HEK293T (cell line): ENCODE measurements around the gene AQP2.

ENCODE experiments used
- ARNT ChIP-seq: fragments of 450-650 bp; IDR thresholded peaks from 2 replicates; pipeline ENCODE4 v1.6.1; 2017; ENCODE audit warnings: mild to moderate bottlenecking
- BHLHE40 ChIP-seq: fragments of 450-650 bp; IDR thresholded peaks from 2 replicates; pipeline ENCODE4 v1.6.1; 2016; ENCODE audit warnings: mild to moderate bottlenecking, moderate library complexity, borderline replicate concordance
- CTBP1 ChIP-seq: fragments of 450-650 bp; IDR thresholded peaks from 2 replicates; pipeline ENCODE4 v1.6.1; 2016; ENCODE audit warnings: borderline replicate concordance
- FOXM1 ChIP-seq: fragments of 450-650 bp; IDR thresholded peaks from 2 replicates; pipeline ENCODE4 v1.6.1; 2017; ENCODE audit warnings: mild to moderate bottlenecking, borderline replicate concordance
- NFRKB ChIP-seq: fragments of 450-650 bp; IDR thresholded peaks from 2 replicates; pipeline ENCODE4 v1.6.1; 2016; ENCODE audit warnings: mild to moderate bottlenecking, moderate library complexity
- SP1 ChIP-seq: fragments of 450-650 bp; IDR thresholded peaks from 2 replicates; pipeline ENCODE4 v1.6.1; 2017
- TARDBP ChIP-seq: fragments of 450-650 bp; IDR thresholded peaks from 2 replicates; pipeline ENCODE4 v1.6.1; 2016

- TF ChIP-seq BHLHE40 (no peak), NFRKB (no peak), ARNT (no peak), SP1 (no peak), FOXM1 (no peak), TARDBP (no peak), CTBP1 (no peak)
Measured at GRCh38 chr12:49952391-49953055, 2.0 kb downstream of the AQP2 start.
